Tibial nerve (tissue), 3 donors: ENCODE data around the gene TM4SF1.

Experiments
- POLR2A ChIP-seq, 2 donors: fragments of 450-650 bp; IDR thresholded peaks; one replicate each; pipeline ENCODE4 v1.6.1; 2017; ENCODE audit warnings: antibody characterized with exemption in 2 of 2, mild to moderate bottlenecking in 2 of 2, moderate library complexity in 2 of 2
- TF ChIP-seq, protein P1 (sequence below), 5 experiments: fragments of 200-600 bp in 3 of 5; fragments of 450-650 bp in 2 of 5; sonication (generic) in 3 of 5; IDR thresholded peaks; one replicate each; pipeline ENCODE4 v1.5.1; 2016 to 2019; ENCODE audit warnings: antibody characterized with exemption in 5 of 5, mild to moderate bottlenecking in 3 of 5, moderate library complexity in 2 of 5

DNA sequence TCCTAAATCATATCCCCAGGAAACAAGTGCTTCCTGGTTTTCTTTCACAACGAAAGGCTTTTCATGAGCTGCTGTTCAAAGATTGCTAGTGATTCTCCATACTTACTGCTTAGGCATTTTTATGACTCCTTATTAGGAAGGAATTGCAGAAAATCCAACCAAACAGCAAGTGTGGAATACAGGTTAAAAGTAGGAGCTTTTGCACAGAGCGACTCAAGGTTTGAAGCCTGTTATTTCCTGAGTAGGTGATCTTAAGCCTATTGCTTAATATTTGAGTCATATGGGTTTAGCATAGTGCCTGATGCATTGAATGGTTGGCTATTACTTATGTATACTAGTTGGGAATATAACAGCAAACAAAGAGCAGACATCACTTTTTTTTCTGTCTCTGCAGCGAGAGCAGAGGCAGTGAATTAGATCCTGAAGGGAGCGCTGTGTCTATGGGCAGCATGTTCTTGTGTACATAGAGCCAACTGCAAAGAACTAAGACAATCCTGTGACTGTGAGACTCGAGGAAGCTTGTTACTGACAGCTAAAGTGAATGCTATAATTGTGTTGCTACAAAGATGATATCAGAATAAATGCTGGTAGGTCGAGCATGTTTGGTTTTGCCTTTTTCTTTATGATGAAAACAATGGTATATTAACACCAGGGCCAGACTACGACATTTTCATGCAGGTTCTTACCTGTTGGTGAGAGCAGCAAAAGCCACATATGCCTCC is 6.3 kb downstream of the TM4SF1 start:
- no peak for TF ChIP-seq POLR2A (IDR thresholded peaks at IDR 0.05)
- TF ChIP-seq, protein P1, sequence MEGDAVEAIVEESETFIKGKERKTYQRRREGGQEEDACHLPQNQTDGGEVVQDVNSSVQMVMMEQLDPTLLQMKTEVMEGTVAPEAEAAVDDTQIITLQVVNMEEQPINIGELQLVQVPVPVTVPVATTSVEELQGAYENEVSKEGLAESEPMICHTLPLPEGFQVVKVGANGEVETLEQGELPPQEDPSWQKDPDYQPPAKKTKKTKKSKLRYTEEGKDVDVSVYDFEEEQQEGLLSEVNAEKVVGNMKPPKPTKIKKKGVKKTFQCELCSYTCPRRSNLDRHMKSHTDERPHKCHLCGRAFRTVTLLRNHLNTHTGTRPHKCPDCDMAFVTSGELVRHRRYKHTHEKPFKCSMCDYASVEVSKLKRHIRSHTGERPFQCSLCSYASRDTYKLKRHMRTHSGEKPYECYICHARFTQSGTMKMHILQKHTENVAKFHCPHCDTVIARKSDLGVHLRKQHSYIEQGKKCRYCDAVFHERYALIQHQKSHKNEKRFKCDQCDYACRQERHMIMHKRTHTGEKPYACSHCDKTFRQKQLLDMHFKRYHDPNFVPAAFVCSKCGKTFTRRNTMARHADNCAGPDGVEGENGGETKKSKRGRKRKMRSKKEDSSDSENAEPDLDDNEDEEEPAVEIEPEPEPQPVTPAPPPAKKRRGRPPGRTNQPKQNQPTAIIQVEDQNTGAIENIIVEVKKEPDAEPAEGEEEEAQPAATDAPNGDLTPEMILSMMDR (IDR thresholded peaks at IDR 0.05), result no peak
